Spleen (tissue), 11 donors: ENCODE measurements around the gene SPATA6. TPM values are rescaled to one million over a fixed set of nuclear protein-coding genes. Genes with fewer than 3 reads are reported as not detected.
"Not testable (repeated sequence)": the region's sequence is repeated elsewhere in the genome, so short reads cannot be mapped to it uniquely, and the experiment has no call there.

Source experiments
- DNase-seq: peaks from one replicate; pipeline ENCODE4 v3.0.0-alpha.2; 2020
- H3K27ac ChIP-seq, 8 donors: fragments of 200-600 bp; sonication (generic) in 7 of 8; 1 replicate in 4 of 8; 2 replicates in 4 of 8; pipeline versions ENCODE4 v1.5.0 to v1.8.0; 2016 to 2021; ENCODE audit warnings: inconsistent platforms in 4 of 8, mild to moderate bottlenecking in 4 of 8, moderate library complexity in 1 of 8
- H3K27me3 ChIP-seq, 7 donors: fragments of 200-600 bp; sonication (generic) in 6 of 7; replicated peaks in 1 of 7; 1 replicate in 4 of 7; 2 replicates in 3 of 7; pipeline versions ENCODE4 v1.5.0 to v1.8.0; 2016 to 2021; ENCODE audit warnings: inconsistent platforms in 3 of 7, mild to moderate bottlenecking in 1 of 7
- H3K36me3 ChIP-seq, 6 donors: fragments of 200-600 bp; sonication (generic) in 5 of 6; 1 replicate in 4 of 6; 2 replicates in 2 of 6; pipeline versions ENCODE4 v1.5.0 to v1.8.0; 2016 to 2021; ENCODE audit warnings: inconsistent platforms in 2 of 6
- H3K4me1 ChIP-seq, 6 donors: fragments of 200-600 bp; sonication (generic) in 5 of 6; 1 replicate in 3 of 6; 2 replicates in 3 of 6; pipeline versions ENCODE4 v1.5.0 to v1.8.0; 2016 to 2021; ENCODE audit warnings: inconsistent platforms in 3 of 6
- H3K4me3 ChIP-seq, 8 donors: fragments of 200-600 bp; sonication (generic) in 7 of 8; 1 replicate in 4 of 8; 2 replicates in 4 of 8; pipeline versions ENCODE4 v1.5.0 to v1.8.0; 2016 to 2021; ENCODE audit warnings: inconsistent platforms in 4 of 8, mild to moderate bottlenecking in 4 of 8, moderate library complexity in 2 of 8
- H3K9me3 ChIP-seq, 8 donors: fragments of 200-600 bp; sonication (generic) in 7 of 8; 1 replicate in 4 of 8; 2 replicates in 4 of 8; pipeline versions ENCODE4 v1.5.0 to v1.8.0; 2016 to 2021; ENCODE audit warnings: inconsistent platforms in 4 of 8
- POLR2A ChIP-seq, 3 donors: fragments of 450-650 bp; IDR thresholded peaks; one replicate each; pipeline ENCODE4 v1.5.1; 2017; ENCODE audit warnings: antibody characterized with exemption in 3 of 3, mild to moderate bottlenecking in 1 of 3
- POLR2AphosphoS5 ChIP-seq, 3 donors: sonication (generic); formaldehyde crosslinking; IDR thresholded peaks; one replicate each; pipeline ENCODE4 v1.5.1; 2017; ENCODE audit warnings: antibody characterized with exemption in 3 of 3
- WGBS, 5 donors: extraction: QIAGEN DNeasy Blood & Tissue Kit in 3 of 5; methylation state at CpG; one replicate each; pipeline versions ENCODE4 v1.1.5 to v1.1.7; 2013 to 2018; 5-methylcytosine and 5-hydroxymethylcytosine counted together
- intact Hi-C: fragments of 100-400 bp; cut with DNase I; formaldehyde crosslinking; loops from one replicate; pipeline ENCODE4 v1.15.0; 2023; ENCODE audit warnings: low total_unique reads
- polyA plus RNA-seq, 3 donors: library from polyadenylated mRNA; stranded (reverse); fragments of 200-250 nt; gene quantifications; one replicate each; pipeline ENCODE4 v1.2.1, GENCODE V29; 2013
- total RNA-seq, 7 donors: library from RNA; depleted of rRNA in 3 of 7; stranded (reverse); fragments of >200 nt in 3 of 7; fragmentation: NEBNext Ultra II Directional in 4 of 7; extraction: Animal tissue kit (Norgen Biotek cat#: 25700) in 4 of 7; gene quantifications; one replicate each; pipeline versions ENCODE4 v1.1.0 to v1.2.1, GENCODE V29; 2016 to 2021
- TF ChIP-seq, protein P1 (sequence below), 11 experiments: fragments of 200-600 bp in 7 of 11; fragments of 450-650 bp in 4 of 11; sonication (generic) in 4 of 11; IDR thresholded peaks in 8 of 11; conservative IDR thresholded peaks in 3 of 11; 1 replicate in 7 of 11; 2 replicates in 4 of 11; pipeline versions ENCODE4 v1.4.0 to v1.8.0; 2016 to 2021; ENCODE audit warnings: antibody characterized with exemption in 11 of 11, inconsistent platforms in 4 of 11, mild to moderate bottlenecking in 1 of 11
- donor health status: healthy with polysubstance abuse.
- donor health status: DM: no; HTN: no; CAD: no; lungs with moderate emphysema.
- donor health status: DM: no; HTN: no; CAD: no.
- donor health status: Bipolar disorder and iron deficiency.
- donor health status: healthy.
- donor health status: DM: no; HTN: no; CAD: no.
- donor health status: DM: yes; HTN: yes; CAD: no.

SPATA6 gene
- total and polyA plus RNA-seq, 10 donors: 2.2 to 34.9 (median 15.9) TPM

DNA sequence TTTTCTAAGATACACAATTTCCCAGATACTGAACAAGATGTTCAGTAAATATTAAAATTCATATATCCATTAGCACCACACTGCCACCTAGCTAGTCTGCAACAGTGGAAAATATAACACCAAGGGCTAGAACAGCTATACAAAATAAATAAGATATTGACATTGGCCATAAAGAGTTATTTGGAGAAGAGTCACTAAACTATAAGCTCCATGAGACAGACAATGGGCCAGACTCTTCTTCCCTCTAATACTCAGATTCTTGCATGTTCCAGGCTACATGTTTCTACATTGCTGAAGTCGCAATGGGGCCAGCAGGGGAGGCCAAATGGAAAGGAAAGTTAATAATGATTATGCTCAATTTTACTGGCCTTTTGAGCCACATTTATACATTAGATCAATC, 21.5 kb downstream of the SPATA6 start:
- DNase-seq: no peak
- 88 to 95% (median 90%) methylated on average over 1 of the region's 1 CpG for WGBS, 5 donors
- Histone ChIP-seq H3K27me3 (no peaks in the 10 kb centered on the region), H3K4me3 (no peak overlapping the region), H3K9me3 (peaks cover 0 to 2% (median 0%) of the 10 kb centered on the region in 8 donors), H3K27ac (no peak overlapping the region), H3K36me3 (peaks cover 0 to 8% (median 0%) of the 10 kb centered on the region in 6 donors), H3K4me1 (no peaks in the 10 kb centered on the region)
- intact Hi-C loops: no loop called here
- TF ChIP-seq POLR2A (IDR thresholded peaks at IDR 0.05) (no peak), POLR2AphosphoS5 (IDR thresholded peaks at IDR 0.05) (no peak)
- TF ChIP-seq, protein P1, sequence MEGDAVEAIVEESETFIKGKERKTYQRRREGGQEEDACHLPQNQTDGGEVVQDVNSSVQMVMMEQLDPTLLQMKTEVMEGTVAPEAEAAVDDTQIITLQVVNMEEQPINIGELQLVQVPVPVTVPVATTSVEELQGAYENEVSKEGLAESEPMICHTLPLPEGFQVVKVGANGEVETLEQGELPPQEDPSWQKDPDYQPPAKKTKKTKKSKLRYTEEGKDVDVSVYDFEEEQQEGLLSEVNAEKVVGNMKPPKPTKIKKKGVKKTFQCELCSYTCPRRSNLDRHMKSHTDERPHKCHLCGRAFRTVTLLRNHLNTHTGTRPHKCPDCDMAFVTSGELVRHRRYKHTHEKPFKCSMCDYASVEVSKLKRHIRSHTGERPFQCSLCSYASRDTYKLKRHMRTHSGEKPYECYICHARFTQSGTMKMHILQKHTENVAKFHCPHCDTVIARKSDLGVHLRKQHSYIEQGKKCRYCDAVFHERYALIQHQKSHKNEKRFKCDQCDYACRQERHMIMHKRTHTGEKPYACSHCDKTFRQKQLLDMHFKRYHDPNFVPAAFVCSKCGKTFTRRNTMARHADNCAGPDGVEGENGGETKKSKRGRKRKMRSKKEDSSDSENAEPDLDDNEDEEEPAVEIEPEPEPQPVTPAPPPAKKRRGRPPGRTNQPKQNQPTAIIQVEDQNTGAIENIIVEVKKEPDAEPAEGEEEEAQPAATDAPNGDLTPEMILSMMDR (IDR thresholded peaks at IDR 0.05 in 8 of 11, conservative IDR thresholded peaks at IDR 0.05 in 3 of 11): no peak

- Histone ChIP-seq H3K36me3 (peaks cover 0 to 14% (median 0%) of the 10 kb centered on the region in 6 donors), H3K27ac (no peak overlapping the region), H3K27me3 (no peaks in the 10 kb centered on the region), H3K4me3 (no peak overlapping the region), H3K9me3 (peaks cover 0 to 8% (median 7%) of the 10 kb centered on the region in 8 donors), H3K4me1 (no peaks in the 10 kb centered on the region)
- intact Hi-C loops: no loop called here
- TF ChIP-seq POLR2A (IDR thresholded peaks at IDR 0.05): no peak
- no peak for TF ChIP-seq POLR2AphosphoS5 (IDR thresholded peaks at IDR 0.05)
- TF ChIP-seq, protein P1 (IDR thresholded peaks at IDR 0.05 in 8 of 11, conservative IDR thresholded peaks at IDR 0.05 in 3 of 11): no peak
- 93 to 100% (median 98%) methylated on average over 1 of the region's 1 CpG for WGBS, 5 donors
- DNase-seq: no peak
Observed at GRCh38 chr1:48448932-48449331, 23.1 kb downstream of the SPATA6 start.

- WGBS, 5 donors: 88 to 96% (median 94%) methylated on average over 7 of the region's 7 CpGs
- DNase-seq, H3K4me1 ChIP-seq: not testable (repeated sequence)
Observed at GRCh38 chr1:48444186-48444585, 27.8 kb downstream of the SPATA6 start.

GRCh38 chr1:48442864-48443619, 29.0 kb downstream of the SPATA6 start:
- intact Hi-C loops: no loop called here
- Histone ChIP-seq H3K27ac (no peak overlapping the region), H3K9me3 (peaks cover 0 to 22% (median 15%) of the 10 kb centered on the region in 8 donors), H3K36me3 (peaks cover 0 to 16% (median 0%) of the 10 kb centered on the region in 6 donors), H3K4me1 (no peaks in the 10 kb centered on the region), H3K4me3 (no peak overlapping the region), H3K27me3 (no peaks in the 10 kb centered on the region)
- TF ChIP-seq, protein P1 (IDR thresholded peaks at IDR 0.05 in 8 of 11, conservative IDR thresholded peaks at IDR 0.05 in 3 of 11): no peak
- TF ChIP-seq POLR2A (IDR thresholded peaks at IDR 0.05) (no peak), POLR2AphosphoS5 (IDR thresholded peaks at IDR 0.05) (no peak)
- DNase-seq: no peak
- WGBS, 5 donors: 75 to 87% (median 83%) methylated on average over 6 of the region's 6 CpGs

More at GRCh38 chr1:48444186-48444585, 27.8 kb downstream of the SPATA6 start:
- intact Hi-C loops, H3K4me3 ChIP-seq, H3K27ac ChIP-seq, H3K27me3 ChIP-seq: not testable (repeated sequence)
- peaks cover 0 to 19% (median 14%) of the 10 kb centered on the region in 8 donors for H3K9me3 ChIP-seq
- H3K36me3 ChIP-seq: peaks cover 0 to 16% (median 0%) of the 10 kb centered on the region in 6 donors

- H3K27ac ChIP-seq, H3K36me3 ChIP-seq, H3K4me1 ChIP-seq, H3K27me3 ChIP-seq, H3K4me3 ChIP-seq, intact Hi-C loops, DNase-seq: not testable (repeated sequence)
- H3K9me3 ChIP-seq: peaks cover 0 to 26% (median 18%) of the 10 kb centered on the region in 8 donors
- 64 to 81% (median 76%) methylated on average over 3 of the region's 3 CpGs for WGBS, 5 donors
Observed at GRCh38 chr1:48440786-48441185, 31.2 kb downstream of the SPATA6 start.
